Colonic mucosa (tissue), 4 donors: ENCODE results near the gene PACSIN2. TPM values are rescaled to one million over a fixed set of nuclear protein-coding genes. Genes with fewer than 3 reads are reported as not detected.

Source experiments
- DNase-seq: peaks from one replicate; pipeline ENCODE4 v3.0.0-alpha.2; 2020
- H3K27ac ChIP-seq: fragments of 200-600 bp; one replicate; pipeline ENCODE4 v1.8.0; 2021
- H3K27me3 ChIP-seq: fragments of 200-600 bp; one replicate; pipeline ENCODE4 v1.8.0; 2021
- H3K36me3 ChIP-seq: fragments of 200-600 bp; one replicate; pipeline ENCODE4 v1.8.0; 2021
- H3K4me1 ChIP-seq: fragments of 200-600 bp; one replicate; pipeline ENCODE4 v1.8.0; 2021; ENCODE audit warnings: mild to moderate bottlenecking
- H3K4me3 ChIP-seq: fragments of 200-600 bp; one replicate; pipeline ENCODE4 v1.8.0; 2021
- H3K9ac ChIP-seq, 2 donors: one replicate each; pipeline ENCODE4 v1.7.0; 2013; ENCODE audit warnings: control low read depth in 2 of 2, low read depth in 2 of 2, low read length in 2 of 2
- H3K9me3 ChIP-seq: fragments of 200-600 bp; one replicate; pipeline ENCODE4 v1.8.0; 2021
- CTCF ChIP-seq: fragments of 200-600 bp; IDR thresholded peaks from one replicate; pipeline ENCODE4 v1.8.0; 2022; ENCODE audit warnings: antibody characterized with exemption, mild to moderate bottlenecking
- intact Hi-C: fragments of 100-400 bp; cut with DNase I; formaldehyde crosslinking; loops from one replicate; pipeline ENCODE4 v1.14.1; 2022
- total RNA-seq, 2 donors: library from RNA; stranded (reverse); fragmentation: NEBNext Ultra II Directional in 1 of 2; extraction: Animal tissue kit (Norgen Biotek cat#: 25700) in 1 of 2; gene quantifications; one replicate each; pipeline ENCODE4 v1.2.1, GENCODE V29; 2021
- donor health status: healthy.
- donor health status: DM: no; HTN: no; CAD: no.
- donor health status: DM: no; HTN: no; CAD: no.

The PACSIN2 gene
- total RNA-seq, 2 donors from 2014 or later = 143 to 160 TPM

- Histone ChIP-seq H3K27me3 (no peaks in the 10 kb centered on the region), H3K27ac (no peak overlapping the region), H3K9me3 (no peaks in the 10 kb centered on the region), H3K4me1 (peaks cover 7% of the 10 kb centered on the region), H3K36me3 (no peaks in the 10 kb centered on the region), H3K9ac (no peak overlapping the region), H3K4me3 (no peak overlapping the region)
- no peak for TF ChIP-seq CTCF
- no peak for DNase-seq
- intact Hi-C loops = no loop called here
Observed at GRCh38 chr22:42915980-42916765, 98.8 kb downstream of the PACSIN2 start.

GRCh38 chr22:42914511-42915076 lies 100.4 kb downstream of the PACSIN2 start:
- DNase-seq = no peak
- Histone ChIP-seq H3K9me3 (no peaks in the 10 kb centered on the region), H3K36me3 (no peaks in the 10 kb centered on the region), H3K27me3 (no peaks in the 10 kb centered on the region), H3K4me1 (peaks cover 7% of the 10 kb centered on the region), H3K4me3 (no peak overlapping the region), H3K27ac (no peak overlapping the region), H3K9ac (no peak overlapping the region)
- intact Hi-C loops = no loop called here
- no peak for TF ChIP-seq CTCF

DNA sequence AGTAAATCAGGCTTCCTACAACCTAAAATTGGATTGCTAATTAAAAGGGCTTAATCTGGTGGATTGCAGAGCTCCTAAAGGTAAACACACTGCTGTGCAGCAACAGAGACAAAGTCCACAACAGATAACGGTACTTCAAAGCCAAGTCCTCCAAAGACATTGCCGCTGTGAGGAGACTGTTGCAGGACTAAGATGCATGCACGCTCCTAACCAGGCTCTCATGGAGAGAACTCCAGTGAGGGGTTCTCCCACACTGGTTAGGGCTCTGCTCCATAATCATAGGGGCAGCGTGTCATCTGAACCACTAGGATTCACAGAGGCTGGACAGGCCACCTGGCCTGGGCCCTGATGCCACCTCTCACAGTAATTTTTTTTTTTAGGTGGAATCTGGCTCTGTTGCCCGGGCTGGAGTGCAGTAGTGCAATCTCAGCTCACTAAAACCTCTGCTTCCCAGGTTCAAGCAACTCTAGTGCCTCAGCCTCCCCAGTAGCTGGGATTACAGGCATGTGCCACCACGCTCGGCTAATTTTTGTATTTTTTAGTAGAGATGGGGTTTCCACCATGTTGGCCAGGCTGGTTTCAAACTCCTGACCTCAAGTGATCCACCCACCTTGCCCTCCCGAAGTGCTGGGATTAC lies 101.0 kb downstream of the PACSIN2 start:
- no peak for TF ChIP-seq CTCF
- Histone ChIP-seq H3K27ac (no peak overlapping the region), H3K9ac (no peak overlapping the region), H3K4me1 (peaks cover 5% of the 10 kb centered on the region), H3K27me3 (no peaks in the 10 kb centered on the region), H3K4me3 (no peak overlapping the region), H3K36me3 (no peaks in the 10 kb centered on the region), H3K9me3 (no peaks in the 10 kb centered on the region)
- DNase-seq = no peak
- intact Hi-C loops = no loop called here

DNA sequence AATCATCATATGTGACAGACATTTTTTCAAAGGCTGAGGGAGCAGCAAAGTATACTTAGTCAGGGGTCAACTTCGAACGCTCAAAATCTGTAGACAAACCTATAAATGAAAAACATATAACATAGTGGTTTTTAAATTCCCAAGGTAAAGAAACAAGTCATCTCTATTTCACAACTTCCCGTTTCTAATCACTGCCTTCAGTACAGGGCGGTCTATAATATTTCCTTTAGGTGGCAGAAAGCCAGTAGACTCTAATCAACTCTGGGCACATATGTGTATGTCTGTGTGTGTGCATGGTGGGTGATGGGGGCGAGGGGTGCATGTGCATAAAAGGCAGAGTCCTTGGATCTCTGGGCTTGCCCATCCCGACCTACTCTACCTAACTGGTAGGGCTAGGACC lies 102.9 kb downstream of the PACSIN2 start:
- Histone ChIP-seq H3K36me3 (no peaks in the 10 kb centered on the region), H3K4me1 (peaks cover 4% of the 10 kb centered on the region), H3K27ac (no peak overlapping the region), H3K27me3 (no peaks in the 10 kb centered on the region), H3K9ac (no peak overlapping the region), H3K4me3 (no peak overlapping the region), H3K9me3 (no peaks in the 10 kb centered on the region)
- no peak for DNase-seq
- no peak for TF ChIP-seq CTCF
- intact Hi-C loops = no loop called here

DNA sequence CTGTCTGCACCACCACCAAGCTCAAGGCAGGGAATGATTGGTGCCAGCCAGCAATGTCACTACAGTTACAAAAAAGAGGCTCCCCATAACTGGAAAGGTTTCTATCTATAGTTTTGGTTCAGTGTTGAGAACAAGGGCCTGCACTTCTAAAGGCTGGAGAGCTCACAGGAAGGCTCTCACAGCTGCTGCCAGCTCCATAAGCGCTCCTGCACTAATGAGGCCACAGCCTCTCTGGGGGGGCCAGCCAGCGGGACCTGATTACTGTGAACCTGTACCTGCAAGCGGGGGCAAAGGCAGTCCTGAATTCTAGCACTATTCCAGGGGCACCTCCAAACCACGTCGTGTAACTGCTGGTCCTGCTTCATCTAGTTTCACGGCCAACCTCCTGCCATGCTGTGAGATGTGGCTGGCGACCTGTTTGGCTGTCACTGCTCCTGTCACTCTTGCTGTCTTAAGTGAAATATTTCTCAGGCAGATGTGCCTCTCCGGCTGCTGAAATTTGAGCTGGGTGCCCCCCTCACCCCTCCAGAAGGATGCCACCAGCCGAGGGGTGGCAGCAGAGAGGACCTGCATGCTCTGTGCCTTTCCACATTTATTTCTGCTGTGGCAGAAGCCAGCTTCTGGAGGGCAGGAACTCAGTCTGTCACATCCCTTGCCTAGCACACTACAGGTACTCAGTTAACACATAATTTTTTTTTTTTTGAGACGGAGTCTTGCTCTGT lies 104.6 kb downstream of the PACSIN2 start:
- Histone ChIP-seq H3K9me3 (no peaks in the 10 kb centered on the region), H3K27me3 (no peaks in the 10 kb centered on the region), H3K9ac (no peak overlapping the region), H3K4me1 (peaks cover 15% of the 10 kb centered on the region), H3K4me3 (no peak overlapping the region), H3K36me3 (no peaks in the 10 kb centered on the region), H3K27ac (no peak overlapping the region)
- DNase-seq = no peak
- TF ChIP-seq CTCF = no peak
- intact Hi-C loops = no loop called here
